Mucosa of stomach (tissue), 1 donor: ENCODE measurements around the gene DTNB.

Experiments used
- H3K27me3 ChIP-seq: one replicate; pipeline ENCODE4 v1.7.0; 2013; ENCODE audit warnings: mild to moderate bottlenecking, low read length; ENCODE audit not compliant: control insufficient read depth, insufficient read depth
- H3K36me3 ChIP-seq: one replicate; pipeline ENCODE4 v1.7.0; 2013; ENCODE audit warnings: low read length; ENCODE audit not compliant: control insufficient read depth, insufficient read depth
- H3K4me1 ChIP-seq: one replicate; pipeline ENCODE4 v1.7.0; 2013; ENCODE audit warnings: mild to moderate bottlenecking, low read length; ENCODE audit not compliant: control insufficient read depth, insufficient read depth
- H3K4me3 ChIP-seq: one replicate; pipeline ENCODE4 v1.7.0; 2013; ENCODE audit warnings: low read length
- H3K9ac ChIP-seq: one replicate; pipeline ENCODE4 v1.7.0; 2013; ENCODE audit warnings: mild to moderate bottlenecking, low read length, moderate library complexity
- H3K9me3 ChIP-seq: one replicate; pipeline ENCODE4 v1.7.0; 2013; ENCODE audit warnings: mild to moderate bottlenecking, low read length, moderate library complexity; ENCODE audit not compliant: control insufficient read depth
- donor health status: Pancreatic carcinoma.

The DTNB gene

DNA sequence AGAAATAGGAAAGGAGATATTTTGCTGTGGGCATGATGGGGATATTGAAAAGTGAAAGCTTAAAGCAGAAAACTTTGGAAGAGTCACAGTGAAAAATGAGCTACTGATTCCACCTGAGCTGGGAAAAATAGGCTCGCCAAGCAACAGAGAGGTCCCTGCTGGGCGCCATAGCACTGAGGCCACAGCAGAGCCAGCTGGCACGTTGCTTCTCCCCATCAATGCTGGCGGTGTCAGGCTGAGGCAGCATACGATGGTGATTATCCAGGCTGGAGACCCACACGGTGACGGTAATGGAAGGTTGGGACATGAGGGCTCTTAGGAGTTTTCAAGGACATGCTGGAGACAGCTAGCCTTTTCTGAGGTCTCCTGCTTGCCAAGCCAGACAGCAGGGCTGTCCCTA is 25.8 kb upstream of the DTNB start:
- Histone ChIP-seq H3K9me3 (no peaks in the 10 kb centered on the region), H3K9ac (no peak overlapping the region), H3K36me3 (no peaks in the 10 kb centered on the region), H3K4me1 (peaks cover 12% of the 10 kb centered on the region), H3K4me3 (no peak overlapping the region), H3K27me3 (no peaks in the 10 kb centered on the region)

DNA sequence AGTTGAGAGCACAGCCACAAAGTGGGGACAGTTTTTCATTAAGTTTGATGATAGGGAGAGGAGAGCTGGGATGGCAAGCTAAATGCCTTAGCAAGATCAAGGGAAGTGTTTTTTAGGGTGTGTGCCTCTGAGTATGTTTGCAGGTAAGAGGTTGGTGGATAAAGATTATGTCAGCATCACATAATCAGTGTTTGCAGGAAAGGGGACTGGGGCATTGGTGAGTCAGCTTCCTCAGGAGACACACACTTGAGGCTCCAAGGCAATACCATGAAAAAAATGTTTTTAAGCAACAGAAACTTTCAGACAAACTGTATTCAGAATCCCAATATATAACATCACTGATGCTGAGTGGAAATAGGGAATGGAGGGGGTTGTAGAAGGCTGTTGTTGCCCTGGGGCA is 25.4 kb upstream of the DTNB start:
- Histone ChIP-seq H3K9ac (no peak overlapping the region), H3K36me3 (no peaks in the 10 kb centered on the region), H3K4me3 (no peak overlapping the region), H3K4me1 (peaks cover 12% of the 10 kb centered on the region), H3K9me3 (no peaks in the 10 kb centered on the region), H3K27me3 (no peaks in the 10 kb centered on the region)

DNA sequence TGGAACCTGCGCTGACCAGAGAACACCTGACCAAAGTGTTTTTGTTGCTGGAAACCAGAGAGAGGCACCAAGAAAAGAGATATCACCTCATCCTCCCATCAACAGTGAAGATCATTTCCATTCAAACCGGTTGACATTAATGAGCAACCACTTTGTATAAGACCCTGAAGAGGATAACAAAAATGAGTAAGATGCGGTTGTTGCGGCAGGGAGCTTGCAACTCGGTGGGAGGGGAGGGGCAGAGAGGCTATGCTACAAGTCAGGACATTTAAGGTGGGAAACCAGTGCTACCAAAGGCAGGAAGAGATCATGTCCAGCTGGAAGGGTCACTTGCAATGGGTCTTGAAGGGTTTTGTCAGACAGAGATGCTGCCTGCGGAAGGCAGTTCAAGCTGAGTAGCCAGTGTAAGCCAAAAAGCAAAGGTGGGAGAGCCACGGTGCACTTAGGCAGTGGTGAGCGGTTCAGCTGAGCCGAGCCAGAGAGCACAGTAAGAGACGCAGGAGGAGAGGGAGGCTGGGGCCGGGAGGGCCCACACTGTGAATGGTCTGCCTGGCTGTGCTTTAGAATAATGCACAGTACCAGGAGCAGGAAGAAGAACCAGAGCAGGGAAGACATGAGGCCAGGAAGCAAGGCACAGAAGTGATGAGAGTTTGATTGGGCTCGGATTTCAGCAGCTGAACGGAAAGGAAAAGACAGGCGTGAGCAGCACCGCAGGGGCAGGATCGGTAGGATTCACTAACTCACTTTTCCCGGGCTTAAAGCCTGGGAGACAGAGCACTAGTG is 24.4 kb upstream of the DTNB start:
- peaks cover 17% of the 10 kb centered on the region for H3K4me1 ChIP-seq
- H3K4me3 ChIP-seq: no peak overlapping the region
- no peaks in the 10 kb centered on the region for H3K36me3 ChIP-seq
- no peaks in the 10 kb centered on the region for H3K27me3 ChIP-seq
- no peak overlapping the region for H3K9ac ChIP-seq
- no peaks in the 10 kb centered on the region for H3K9me3 ChIP-seq

- H3K36me3 ChIP-seq: no peaks in the 10 kb centered on the region
- H3K4me1 ChIP-seq: peaks cover 12% of the 10 kb centered on the region
- no peak overlapping the region for H3K9ac ChIP-seq
- H3K27me3 ChIP-seq: no peaks in the 10 kb centered on the region
- no peaks in the 10 kb centered on the region for H3K9me3 ChIP-seq
- no peak overlapping the region for H3K4me3 ChIP-seq
Observed at GRCh38 chr2:25692737-25693445, 19.5 kb upstream of the DTNB start.

DNA sequence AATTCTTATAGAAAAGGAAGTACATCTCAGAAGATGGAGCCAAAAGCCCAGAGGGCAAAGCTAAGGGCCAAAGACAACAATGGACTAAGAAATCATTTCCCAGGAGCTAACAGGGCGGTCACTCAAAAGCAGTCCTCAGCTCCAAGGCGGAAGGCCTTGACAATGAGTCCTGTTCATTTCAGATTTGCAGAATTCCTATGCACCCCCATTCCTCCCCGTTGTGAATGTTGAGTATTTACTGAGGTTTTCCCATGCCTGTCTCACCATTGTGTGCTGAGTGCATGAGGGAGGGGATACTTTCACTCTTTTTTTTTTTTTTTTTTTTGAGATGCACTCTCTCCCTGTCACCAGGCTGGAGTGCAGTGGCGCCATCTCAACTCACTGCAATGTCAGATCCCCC is 18.8 kb upstream of the DTNB start:
- no peaks in the 10 kb centered on the region for H3K36me3 ChIP-seq
- H3K9me3 ChIP-seq: no peaks in the 10 kb centered on the region
- H3K4me1 ChIP-seq: peaks cover 8% of the 10 kb centered on the region
- H3K9ac ChIP-seq: no peak overlapping the region
- no peaks in the 10 kb centered on the region for H3K27me3 ChIP-seq
- no peak overlapping the region for H3K4me3 ChIP-seq

DNA sequence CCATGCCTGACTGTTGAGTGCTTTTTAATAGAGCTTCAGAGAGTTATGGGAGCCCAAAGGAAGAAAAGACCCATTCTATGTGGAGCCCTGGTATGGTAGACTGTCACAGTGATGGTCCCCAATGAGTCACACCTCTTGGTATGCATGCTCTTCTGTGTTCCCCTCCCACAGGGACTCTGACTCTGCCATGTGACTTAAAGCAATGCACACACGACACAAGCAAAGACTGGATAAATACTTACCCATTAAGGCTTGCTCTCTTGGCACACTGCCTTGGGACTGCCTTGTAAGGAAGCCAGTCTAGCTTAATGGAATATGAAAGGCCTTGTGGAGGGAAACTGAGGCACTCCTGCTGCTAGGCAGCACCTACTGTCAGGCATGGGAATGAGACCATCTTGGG is 16.7 kb upstream of the DTNB start:
- H3K9me3 ChIP-seq: no peaks in the 10 kb centered on the region
- no peak overlapping the region for H3K4me3 ChIP-seq

DNA sequence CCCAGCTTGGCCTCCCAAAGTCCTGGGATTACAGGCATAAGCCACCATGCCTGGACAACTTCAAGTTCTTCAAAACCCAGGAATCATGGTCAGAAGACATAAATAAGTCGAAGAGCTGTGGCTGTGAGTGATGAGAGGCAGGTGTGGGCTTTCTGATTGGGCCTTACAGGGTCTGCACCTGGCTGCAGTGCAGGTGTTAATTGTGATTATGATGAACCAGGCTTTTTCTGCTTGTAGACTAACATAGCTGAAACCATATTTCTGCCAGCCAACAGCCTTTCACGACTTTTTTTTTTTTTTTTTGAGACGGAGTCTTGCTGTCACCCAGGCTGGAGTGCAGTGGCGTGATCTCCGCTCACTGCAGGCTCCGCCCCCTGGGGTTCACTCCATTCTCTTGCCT is 14.9 kb upstream of the DTNB start:
- Histone ChIP-seq H3K36me3 (no peaks in the 10 kb centered on the region), H3K9me3 (no peaks in the 10 kb centered on the region), H3K4me1 (peaks cover 7% of the 10 kb centered on the region), H3K27me3 (no peaks in the 10 kb centered on the region), H3K4me3 (no peak overlapping the region), H3K9ac (no peak overlapping the region)

More for the DNA sequence above, 16.7 kb upstream of the DTNB start:
- Histone ChIP-seq H3K4me1 (peaks cover 8% of the 10 kb centered on the region), H3K27me3 (no peaks in the 10 kb centered on the region), H3K9ac (no peak overlapping the region), H3K36me3 (no peaks in the 10 kb centered on the region)

GRCh38 chr2:25685741-25686140 is 12.4 kb upstream of the DTNB start:
- H3K36me3 ChIP-seq: no peaks in the 10 kb centered on the region
- H3K9ac ChIP-seq: no peak overlapping the region
- H3K4me1 ChIP-seq: no peaks in the 10 kb centered on the region
- no peaks in the 10 kb centered on the region for H3K9me3 ChIP-seq
- no peaks in the 10 kb centered on the region for H3K27me3 ChIP-seq
- H3K4me3 ChIP-seq: no peak overlapping the region

- Histone ChIP-seq H3K36me3 (no peaks in the 10 kb centered on the region), H3K9me3 (no peaks in the 10 kb centered on the region), H3K27me3 (no peaks in the 10 kb centered on the region), H3K4me3 (no peak overlapping the region), H3K4me1 (no peaks in the 10 kb centered on the region), H3K9ac (no peak overlapping the region)
Observed at GRCh38 chr2:25684577-25685473, 11.4 kb upstream of the DTNB start.

GRCh38 chr2:25682082-25682481 is 8.7 kb upstream of the DTNB start:
- Histone ChIP-seq H3K4me3 (no peak overlapping the region), H3K4me1 (no peaks in the 10 kb centered on the region), H3K9ac (no peak overlapping the region), H3K27me3 (no peaks in the 10 kb centered on the region), H3K36me3 (no peaks in the 10 kb centered on the region), H3K9me3 (no peaks in the 10 kb centered on the region)

- Histone ChIP-seq H3K9ac (no peak overlapping the region), H3K4me3 (no peak overlapping the region), H3K4me1 (no peaks in the 10 kb centered on the region), H3K36me3 (no peaks in the 10 kb centered on the region), H3K9me3 (no peaks in the 10 kb centered on the region), H3K27me3 (no peaks in the 10 kb centered on the region)
Observed at GRCh38 chr2:25677877-25678276, 4.5 kb upstream of the DTNB start.

- no peaks in the 10 kb centered on the region for H3K9me3 ChIP-seq
- H3K9ac ChIP-seq: peak overlapping the region; percentile 47
- no peaks in the 10 kb centered on the region for H3K36me3 ChIP-seq
- no peak overlapping the region for H3K4me3 ChIP-seq
- H3K4me1 ChIP-seq: peaks cover 6% of the 10 kb centered on the region
- H3K27me3 ChIP-seq: no peaks in the 10 kb centered on the region
Observed at GRCh38 chr2:25674077-25674362, 643 bp upstream of the DTNB start.
